ENCODE results near the gene CD2AP. TPM values are rescaled to one million over a fixed set of nuclear protein-coding genes. Genes with fewer than 3 reads are reported as not detected.
"Not testable (repeated sequence)": the region's sequence is repeated elsewhere in the genome, so short reads cannot be mapped to it uniquely, and the experiment has no call there.

Gene CD2AP
- total RNA-seq, 1 experiment from 2014 or later, result 27.2 TPM

GRCh38 chr6:47457370-47457769 is 20.2 kb upstream of the CD2AP start:
- DNase-seq (ENCODE audit: low read depth), result no peak

DNA sequence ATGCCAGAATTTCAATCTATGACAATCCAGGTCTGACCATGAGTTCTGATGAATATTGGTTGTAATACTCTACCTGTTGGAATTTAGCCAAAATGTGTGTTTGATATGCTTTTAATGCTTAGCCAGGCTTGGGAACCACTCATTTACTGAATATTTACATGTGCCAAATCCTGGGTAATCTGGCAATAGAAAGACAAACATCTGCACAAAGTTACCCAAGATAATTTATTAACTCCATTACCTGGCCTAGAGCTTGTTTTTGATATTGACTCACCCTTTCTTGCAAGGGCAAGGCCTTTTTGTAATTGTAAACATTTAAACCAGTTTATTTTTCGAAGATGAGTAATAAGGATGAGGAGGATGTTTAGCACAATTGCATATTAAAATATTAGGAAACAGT is 13.5 kb upstream of the CD2AP start:
- DNase-seq (ENCODE audit: low read depth), result no peak

GRCh38 chr6:47465117-47465516 is 12.5 kb upstream of the CD2AP start:
- DNase-seq (ENCODE audit: low read depth), result no peak

DNA sequence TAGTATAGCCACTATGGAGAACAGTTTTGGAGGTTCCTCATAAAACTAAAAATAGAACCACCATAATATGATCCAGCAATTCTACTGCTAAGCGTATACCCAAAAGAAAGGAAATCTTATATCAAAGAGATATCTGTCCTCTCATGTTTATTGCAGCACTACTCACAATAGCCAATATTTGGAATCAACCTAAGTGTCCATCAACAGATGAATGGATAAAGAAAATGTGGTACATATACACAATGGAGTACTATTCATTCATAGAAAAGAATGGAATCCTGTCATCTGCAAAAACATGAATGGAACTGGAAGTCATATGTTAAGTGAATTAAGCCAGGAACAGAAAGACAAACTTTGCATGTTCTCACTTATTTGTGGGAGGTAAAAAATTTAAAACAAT is 5.7 kb upstream of the CD2AP start:
- DNase-seq (ENCODE audit: low read depth), result no peak

DNA sequence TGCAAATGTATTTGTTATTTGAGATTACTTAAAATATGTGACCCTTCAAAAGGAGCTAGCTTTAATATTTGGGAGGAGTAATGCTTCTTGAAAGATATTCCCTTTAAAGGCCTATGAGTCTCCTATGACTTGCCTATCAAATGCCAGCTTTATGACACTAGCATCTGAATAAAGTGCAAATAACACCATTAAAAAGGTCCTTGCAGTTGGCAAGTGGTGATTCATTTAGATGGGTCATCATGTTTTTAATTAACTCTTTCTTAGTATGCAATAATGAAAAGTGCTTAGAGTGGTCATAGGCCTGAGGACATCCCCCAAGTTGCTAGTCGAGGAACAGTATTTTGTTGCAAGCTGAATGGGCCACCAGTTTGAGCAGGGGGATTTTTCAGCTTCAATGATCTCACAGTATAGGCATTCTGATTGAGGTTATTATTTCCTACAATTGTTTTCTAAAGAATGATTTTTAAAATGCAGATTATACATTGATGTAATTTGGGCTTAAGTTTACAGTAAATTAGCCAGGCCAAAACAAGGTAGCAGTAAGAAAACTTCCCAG is 3.7 kb upstream of the CD2AP start:
- no peak for DNase-seq (ENCODE audit: low read depth)

DNA sequence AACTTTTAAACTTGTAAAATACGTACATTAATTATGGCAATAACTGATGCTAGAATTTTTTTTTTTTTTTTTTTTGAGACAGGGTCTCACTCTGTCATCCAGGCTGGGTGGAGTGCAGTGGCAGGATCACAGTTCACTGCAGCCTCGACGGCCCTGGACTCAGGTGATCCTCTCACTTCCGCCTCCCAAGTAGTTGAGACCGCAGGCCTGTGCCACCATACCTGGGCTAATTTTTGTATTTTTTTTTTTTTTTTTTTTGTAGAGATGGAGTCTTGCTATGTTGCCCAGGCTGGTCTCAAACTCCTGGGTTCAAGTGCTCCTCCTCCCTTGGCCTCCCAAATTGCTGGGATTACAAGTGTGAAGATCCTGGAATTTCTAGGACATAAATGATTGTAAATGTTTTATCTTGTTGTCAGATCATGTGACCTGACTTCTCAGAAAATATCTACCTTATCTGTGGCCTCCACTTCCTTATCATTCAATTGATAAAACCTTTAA is 2.2 kb upstream of the CD2AP start:
- DNase-seq (ENCODE audit: low read depth), result no peak

- peak; percentile 8 for DNase-seq (ENCODE audit: low read depth)
These were observed 650 bp upstream of the CD2AP start for GRCh38 chr6:47476781-47477496.

DNA sequence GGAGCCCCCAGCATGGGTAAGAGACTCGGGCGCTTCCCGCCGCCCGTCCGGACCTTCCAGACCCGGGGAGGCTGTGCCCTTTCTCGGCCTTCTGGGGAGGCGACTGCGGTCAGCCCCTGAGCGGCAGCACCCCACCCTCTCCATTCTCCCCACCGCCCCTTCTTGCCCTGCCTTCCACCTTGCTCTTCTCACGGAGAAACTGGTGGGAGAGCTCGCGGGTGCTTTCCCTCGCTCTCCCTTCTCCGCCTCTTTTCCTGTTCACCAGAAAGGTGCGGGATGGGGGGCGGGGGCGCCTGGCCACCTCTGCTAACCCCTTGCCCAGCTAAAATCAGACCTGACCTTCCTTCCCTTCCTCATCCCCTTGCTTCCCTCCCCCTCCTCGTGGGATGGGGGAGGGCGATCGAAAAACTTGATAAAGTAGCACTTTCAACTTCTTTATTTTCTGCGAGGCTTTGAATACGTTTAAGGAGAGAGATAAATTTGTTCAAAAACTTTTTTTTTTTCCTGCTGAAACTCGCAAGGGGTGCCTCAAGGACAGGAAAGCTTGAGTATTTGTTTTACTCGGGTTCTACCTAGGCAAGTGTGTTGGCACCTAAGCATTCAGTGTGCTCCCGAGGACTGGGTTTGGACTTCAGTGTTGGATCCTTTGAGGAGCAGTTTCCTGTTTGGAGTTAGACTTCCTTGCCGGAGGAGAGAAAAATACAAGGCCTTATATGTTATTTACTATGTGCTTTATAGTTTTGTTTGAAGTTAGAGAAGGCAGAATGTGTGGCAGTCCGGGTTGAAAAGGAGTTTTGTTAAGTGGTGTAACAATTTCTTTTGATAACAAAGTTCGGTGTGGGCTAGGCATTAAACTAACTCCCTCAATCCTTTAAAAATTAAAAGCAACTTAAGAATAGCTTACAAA is 897 bp downstream of the CD2AP start:
- peak; percentile 25 for DNase-seq (ENCODE audit: low read depth)

GRCh38 chr6:47479140-47479508 is 1.5 kb downstream of the CD2AP start:
- peak; percentile 7 for DNase-seq (ENCODE audit: low read depth)

DNA sequence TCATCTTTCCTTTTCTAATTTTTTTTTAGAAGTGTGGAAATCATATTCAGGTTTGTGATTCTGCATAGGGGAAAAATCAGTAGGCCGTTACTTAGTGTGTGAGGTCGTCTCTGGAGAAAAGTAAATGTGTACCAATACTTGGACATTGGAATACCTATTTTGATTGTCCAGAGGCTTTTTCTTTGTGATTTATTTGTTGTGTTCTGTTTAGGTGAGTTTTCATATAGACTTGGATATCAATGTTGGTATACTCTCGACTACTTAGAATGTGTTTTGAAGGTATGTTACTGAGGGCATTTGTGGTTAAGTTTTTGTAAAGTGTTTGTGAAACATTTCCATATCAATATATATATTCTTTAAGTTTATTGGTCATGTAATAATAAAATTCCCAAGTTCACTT is 2.3 kb downstream of the CD2AP start:
- no peak for DNase-seq (ENCODE audit: low read depth)

GRCh38 chr6:47481213-47481612 is 3.6 kb downstream of the CD2AP start:
- DNase-seq (ENCODE audit: low read depth), result not testable (repeated sequence)

DNA sequence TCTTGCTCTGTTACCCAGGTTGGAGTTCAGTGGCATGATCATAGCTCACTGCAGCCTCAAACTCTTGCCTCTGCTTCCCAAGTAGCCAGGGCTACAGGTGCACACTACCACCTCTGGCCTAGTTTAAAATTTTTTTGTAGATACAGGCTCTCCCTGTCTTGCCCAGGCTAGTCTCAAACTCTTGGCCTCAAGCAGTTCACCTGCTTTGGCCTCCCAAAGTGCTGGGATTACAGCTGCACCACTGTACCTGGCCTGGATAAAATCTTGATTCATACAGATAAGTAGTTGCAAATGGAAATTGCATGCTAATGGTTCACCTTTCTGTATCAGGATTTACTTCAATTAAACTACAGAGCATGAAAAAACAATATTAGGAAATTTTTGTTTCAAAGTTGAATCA is 4.2 kb downstream of the CD2AP start:
- DNase-seq (ENCODE audit: low read depth), result no peak

DNA sequence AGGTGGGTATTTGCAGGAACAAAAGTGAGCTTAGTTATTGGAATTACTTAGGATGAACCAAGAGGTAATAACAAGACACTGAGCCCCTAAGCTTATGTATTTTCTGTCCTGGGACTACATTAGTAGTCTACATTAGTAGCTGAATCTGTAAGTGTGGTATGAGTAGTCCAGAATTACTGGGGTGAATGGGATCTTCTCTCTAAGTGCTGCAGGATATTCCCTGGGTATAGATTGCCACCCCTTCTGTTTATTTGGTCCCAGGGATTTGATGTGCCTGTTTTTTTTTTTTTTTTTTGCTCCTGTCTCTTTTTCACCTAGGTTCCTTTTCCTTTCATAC is 5.9 kb downstream of the CD2AP start:
- no peak for DNase-seq (ENCODE audit: low read depth)

DNA sequence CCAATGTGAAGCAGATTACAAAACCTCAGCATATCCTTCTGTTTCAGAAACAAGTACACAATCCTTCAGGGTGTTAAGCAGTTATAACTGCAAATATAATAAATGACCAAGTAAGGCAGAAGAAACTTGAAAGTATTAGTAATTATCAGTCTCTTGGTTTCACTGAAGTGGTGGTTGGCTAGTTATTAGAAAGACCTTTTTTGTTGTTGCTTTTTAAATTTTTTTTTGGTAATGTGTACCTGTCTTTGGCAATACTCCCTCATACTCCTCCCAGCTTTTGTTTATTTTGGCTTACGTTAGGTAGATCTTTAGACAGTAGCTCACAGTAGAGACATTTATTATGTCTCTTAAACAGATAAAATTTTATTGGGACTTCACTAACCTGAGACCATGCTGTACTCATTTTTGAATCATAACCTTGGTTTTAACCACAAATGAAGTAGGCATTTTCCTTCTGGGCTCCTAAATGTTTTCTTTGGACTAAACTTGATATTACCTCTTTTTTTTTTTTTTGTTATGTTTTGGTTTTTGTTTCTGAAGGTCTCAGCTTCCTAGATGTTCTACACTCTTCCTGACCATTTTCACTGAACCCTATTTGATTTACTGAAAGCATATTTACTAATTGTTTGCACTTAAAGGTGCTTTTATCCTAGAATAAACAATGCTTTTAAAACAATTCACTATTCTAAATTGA is 6.4 kb downstream of the CD2AP start:
- DNase-seq (ENCODE audit: low read depth), result peak; percentile 56

DNA sequence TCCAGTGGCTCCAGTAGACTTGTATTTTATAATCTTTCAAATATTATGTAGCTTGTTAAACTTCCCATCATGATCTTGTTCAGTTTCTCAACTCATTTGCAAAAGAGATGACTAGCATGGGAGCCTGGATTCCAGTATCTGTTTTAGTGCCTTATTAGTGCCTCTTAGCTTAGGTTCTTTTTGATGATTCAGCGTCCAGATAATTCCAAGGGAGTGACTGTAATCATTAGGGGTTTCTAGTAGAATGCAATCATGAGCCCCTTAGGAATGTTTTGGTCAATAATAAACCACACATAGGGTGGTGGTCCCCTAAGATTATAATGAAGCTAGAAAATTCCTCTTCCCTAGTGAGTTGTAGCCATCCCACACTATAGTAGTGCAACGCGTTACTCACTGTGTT is 7.0 kb downstream of the CD2AP start:
- peak; percentile 82 for DNase-seq (ENCODE audit: low read depth)

GRCh38 chr6:47485083-47485482 is 7.5 kb downstream of the CD2AP start:
- no peak for DNase-seq (ENCODE audit: low read depth)

GRCh38 chr6:47485491-47486135 is 8.0 kb downstream of the CD2AP start:
- no peak for DNase-seq (ENCODE audit: low read depth)

DNA sequence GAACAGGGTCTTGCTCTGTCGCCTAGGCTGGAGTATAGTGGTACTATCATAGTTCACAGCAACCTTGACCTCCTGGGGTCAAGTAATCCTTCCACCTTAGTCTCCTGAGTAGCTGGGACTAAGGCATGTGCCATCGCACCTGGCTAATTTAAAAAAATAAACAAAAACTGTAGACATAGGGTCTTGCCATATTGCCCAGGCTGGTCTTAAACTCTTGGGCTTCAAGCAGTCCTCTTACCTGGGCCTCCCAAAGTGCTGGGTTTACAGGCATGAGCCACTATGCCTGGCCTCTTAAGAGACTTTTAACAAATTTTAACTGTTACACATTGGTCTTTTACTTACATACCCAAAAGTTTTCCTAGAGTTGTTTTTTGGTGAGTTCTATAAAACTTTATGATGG is 12.4 kb downstream of the CD2AP start:
- DNase-seq (ENCODE audit: low read depth), result no peak

GRCh38 chr6:47490676-47491075 is 13.1 kb downstream of the CD2AP start:
- no peak for DNase-seq (ENCODE audit: low read depth)

DNA sequence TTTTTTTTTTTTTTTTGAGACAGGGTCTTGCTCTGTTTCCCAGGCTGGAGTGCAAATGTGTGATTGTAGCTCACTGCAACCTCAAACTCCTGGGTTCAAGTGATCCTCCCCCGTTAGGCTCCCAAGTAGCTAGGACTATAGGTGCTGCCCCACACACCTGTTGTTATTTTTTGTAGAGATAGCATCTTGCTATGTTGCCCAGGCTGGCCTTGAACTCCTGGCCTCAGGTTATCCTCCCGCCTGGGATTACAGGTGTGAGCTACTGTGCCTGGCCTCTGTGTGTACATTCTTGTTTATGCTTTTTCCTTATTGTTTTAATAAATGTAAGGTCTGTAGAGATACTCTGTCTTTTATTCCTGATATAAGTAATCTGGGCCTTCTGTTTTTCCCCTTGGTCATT is 14.8 kb downstream of the CD2AP start:
- no peak for DNase-seq (ENCODE audit: low read depth)

DNA sequence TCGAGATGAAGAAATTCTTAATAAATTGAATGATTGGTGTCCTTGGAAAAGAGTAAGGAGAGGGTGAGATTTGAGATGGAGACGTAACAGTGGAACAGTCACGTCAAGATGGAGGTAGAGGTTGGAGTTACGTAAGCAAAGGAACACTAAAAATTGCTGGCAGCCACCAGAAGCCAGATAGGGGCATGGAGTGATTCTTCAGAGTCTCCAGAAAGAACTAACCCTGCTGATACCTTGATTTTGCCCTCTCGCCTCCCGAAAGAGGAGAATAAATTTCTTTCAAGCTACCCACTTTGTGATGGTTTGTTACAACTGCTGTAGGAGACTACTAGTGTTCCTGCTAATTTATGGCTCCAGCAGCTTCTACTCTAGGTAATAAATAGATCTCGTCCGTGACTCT is 17.6 kb downstream of the CD2AP start:
- DNase-seq (ENCODE audit: low read depth), result no peak
